Astrocyte (in vitro differentiated cells and primary cell): ENCODE data around the gene ZBTB21.

Source experiments
- EZH2 ChIP-seq: IDR thresholded peaks from 2 replicates; pipeline ENCODE4 v1.6.1; 2012; ENCODE audit warnings: mild to moderate bottlenecking, low read length, inconsistent platforms; ENCODE audit not compliant: insufficient read depth
- TF ChIP-seq, protein P1 (sequence below): IDR thresholded peaks from 2 replicates; pipeline ENCODE4 v1.5.1; 2011; ENCODE audit warnings: low read depth, mild to moderate bottlenecking, inconsistent platforms, low read length, moderate library complexity; ENCODE audit not compliant: insufficient read depth

GRCh38 chr21:41995577-41995976 lies 14.6 kb downstream of the ZBTB21 start:
- TF ChIP-seq, protein P1, sequence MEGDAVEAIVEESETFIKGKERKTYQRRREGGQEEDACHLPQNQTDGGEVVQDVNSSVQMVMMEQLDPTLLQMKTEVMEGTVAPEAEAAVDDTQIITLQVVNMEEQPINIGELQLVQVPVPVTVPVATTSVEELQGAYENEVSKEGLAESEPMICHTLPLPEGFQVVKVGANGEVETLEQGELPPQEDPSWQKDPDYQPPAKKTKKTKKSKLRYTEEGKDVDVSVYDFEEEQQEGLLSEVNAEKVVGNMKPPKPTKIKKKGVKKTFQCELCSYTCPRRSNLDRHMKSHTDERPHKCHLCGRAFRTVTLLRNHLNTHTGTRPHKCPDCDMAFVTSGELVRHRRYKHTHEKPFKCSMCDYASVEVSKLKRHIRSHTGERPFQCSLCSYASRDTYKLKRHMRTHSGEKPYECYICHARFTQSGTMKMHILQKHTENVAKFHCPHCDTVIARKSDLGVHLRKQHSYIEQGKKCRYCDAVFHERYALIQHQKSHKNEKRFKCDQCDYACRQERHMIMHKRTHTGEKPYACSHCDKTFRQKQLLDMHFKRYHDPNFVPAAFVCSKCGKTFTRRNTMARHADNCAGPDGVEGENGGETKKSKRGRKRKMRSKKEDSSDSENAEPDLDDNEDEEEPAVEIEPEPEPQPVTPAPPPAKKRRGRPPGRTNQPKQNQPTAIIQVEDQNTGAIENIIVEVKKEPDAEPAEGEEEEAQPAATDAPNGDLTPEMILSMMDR = no peak
- no peak for TF ChIP-seq EZH2
